Neural crest cell (in vitro differentiated cells): ENCODE results near the gene SECISBP2L. TPM values are rescaled to one million over a fixed set of nuclear protein-coding genes. Genes with fewer than 3 reads are reported as not detected.
A peak's percentile ranks its signal among the peaks of the same experiment; 100 is the strongest.

Source experiments
- DNase-seq: peaks from one replicate; pipeline ENCODE4 v3.0.0; 2021; ENCODE audit warnings: low read depth, mixed read lengths, low spot score
- H3K27ac Mint-ChIP-seq: one replicate; pipeline ENCODE4 v1.8.0; 2021; ENCODE audit warnings: mild to moderate bottlenecking, mixed read lengths; ENCODE audit not compliant: unreplicated experiment
- H3K27me3 Mint-ChIP-seq: 2 replicates; pipeline ENCODE4 v1.8.0; 2021; ENCODE audit warnings: low read depth, mild to moderate bottlenecking, mixed read lengths
- H3K36me3 Mint-ChIP-seq: 2 replicates; pipeline ENCODE4 v1.8.0; 2021; ENCODE audit warnings: low read depth, mild to moderate bottlenecking, mixed read lengths
- H3K4me1 Mint-ChIP-seq: 2 replicates; pipeline ENCODE4 v1.8.0; 2021; ENCODE audit warnings: mixed read lengths
- H3K4me3 Mint-ChIP-seq: one replicate; pipeline ENCODE4 v1.8.0; 2021; ENCODE audit warnings: mild to moderate bottlenecking, mixed read lengths
- H3K9me3 Mint-ChIP-seq: 2 replicates; pipeline ENCODE4 v1.8.0; 2021; ENCODE audit warnings: mixed read lengths
- CTCF ChIP-seq: fragments of 200-600 bp; sonication (generic); conservative IDR thresholded peaks from 2 replicates; pipeline ENCODE4 v1.5.0; 2021; ENCODE audit warnings: antibody characterized with exemption, mild to moderate bottlenecking
- total RNA-seq: library from RNA; stranded (reverse); gene quantifications from 2 replicates; pipeline ENCODE4 v1.2.1, GENCODE V29; 2021

SECISBP2L gene
- total RNA-seq, 1 donor from 2014 or later = 39.2 TPM

DNA sequence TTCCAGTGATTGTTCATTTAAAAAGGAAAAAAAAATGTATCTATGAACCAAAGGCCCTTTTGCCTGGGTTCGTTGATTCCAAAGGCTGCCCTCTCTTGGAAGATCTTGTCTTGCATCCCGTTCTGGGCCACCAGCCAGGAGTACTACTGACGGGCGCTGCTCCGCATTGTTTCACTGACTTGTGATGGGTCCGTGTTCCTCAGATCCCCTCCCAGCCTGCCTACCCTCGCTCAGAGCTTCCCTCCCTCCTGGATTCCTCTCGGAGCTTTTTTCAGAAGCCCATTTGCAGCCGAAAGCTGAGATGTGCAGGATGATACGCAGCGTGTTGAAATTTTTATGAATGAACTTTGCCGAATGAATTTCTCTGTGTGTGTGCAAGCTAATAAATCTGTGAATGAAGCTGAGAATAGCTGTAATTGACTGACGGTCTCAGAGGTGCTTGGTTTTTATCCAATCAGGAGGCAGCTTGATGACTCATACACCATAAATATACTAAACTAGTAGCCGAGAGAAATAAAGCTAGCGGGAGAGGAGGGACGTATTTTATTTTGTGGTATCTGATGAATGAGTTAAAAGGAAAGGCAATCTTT, 82.6 kb downstream of the SECISBP2L start, which contains the start of gene SHC4:
Gene SHC4, minus strand, starts transcription at position 396 of the 590 bp plus-strand sequence. CDS start 904 bp downstream, outside the sequence.
- peaks cover 8% of the 10 kb centered on the region for H3K27me3 Mint-ChIP-seq
- TF ChIP-seq CTCF = peak; percentile 38
- DNase-seq = peak; percentile 54
- peak within 1 kb of the TSS; percentile 87 for H3K27ac Mint-ChIP-seq
- H3K4me3 Mint-ChIP-seq = peak within 1 kb of the TSS; percentile 88
- H3K9me3 Mint-ChIP-seq = no peaks in the 10 kb centered on the region
- H3K4me1 Mint-ChIP-seq = peaks cover 21% of the 10 kb centered on the region
- H3K36me3 Mint-ChIP-seq = no peaks in the 10 kb centered on the region

- H3K36me3 Mint-ChIP-seq = no peaks in the 10 kb centered on the region
- H3K4me1 Mint-ChIP-seq = peaks cover 21% of the 10 kb centered on the region
- DNase-seq = peak; percentile 35
- peak overlapping the region; percentile 88 for H3K4me3 Mint-ChIP-seq
- TF ChIP-seq CTCF = no peak
- H3K27ac Mint-ChIP-seq = peak overlapping the region; percentile 87
- H3K9me3 Mint-ChIP-seq = no peaks in the 10 kb centered on the region
- H3K27me3 Mint-ChIP-seq = peaks cover 8% of the 10 kb centered on the region
These were observed 83.4 kb downstream of the SECISBP2L start for GRCh38 chr15:48962662-48963523.

- H3K36me3 Mint-ChIP-seq = peaks cover 3% of the 10 kb centered on the region
- TF ChIP-seq CTCF = no peak
- H3K9me3 Mint-ChIP-seq = peaks cover 3% of the 10 kb centered on the region
- H3K27ac Mint-ChIP-seq = no peak overlapping the region
- DNase-seq = no peak
- H3K4me1 Mint-ChIP-seq = peaks cover 2% of the 10 kb centered on the region
- no peak overlapping the region for H3K4me3 Mint-ChIP-seq
- H3K27me3 Mint-ChIP-seq = no peaks in the 10 kb centered on the region
These were observed 90.3 kb downstream of the SECISBP2L start for GRCh38 chr15:48955967-48956366.

- Mint-ChIP-seq H3K9me3 (peaks cover 3% of the 10 kb centered on the region), H3K27ac (no peak overlapping the region)
These were observed 90.9 kb downstream of the SECISBP2L start for GRCh38 chr15:48955370-48955769.

DNA sequence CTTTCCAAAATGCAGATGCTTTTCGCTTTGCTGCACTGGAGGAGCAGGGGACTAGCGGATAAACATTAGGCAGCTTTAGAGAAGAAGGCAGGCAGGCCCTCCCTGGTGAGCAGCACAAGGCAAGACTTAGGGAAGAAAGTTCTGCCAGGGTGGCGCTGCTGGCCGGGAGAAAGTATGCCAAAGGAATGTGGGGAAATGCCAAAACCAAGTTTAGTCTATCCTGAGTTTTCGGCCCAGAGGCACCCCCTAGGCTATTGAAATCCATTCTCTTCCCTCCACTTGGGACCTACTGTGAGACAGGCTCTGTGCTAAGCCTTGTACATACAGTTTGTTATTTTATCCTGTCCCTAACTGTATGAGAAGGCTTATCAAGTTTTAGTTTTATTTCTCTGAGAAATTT, 91.7 kb downstream of the SECISBP2L start:
- TF ChIP-seq CTCF = no peak
- no peaks in the 10 kb centered on the region for H3K4me1 Mint-ChIP-seq
- H3K9me3 Mint-ChIP-seq = peaks cover 5% of the 10 kb centered on the region
- peaks cover 3% of the 10 kb centered on the region for H3K36me3 Mint-ChIP-seq
- no peak overlapping the region for H3K27ac Mint-ChIP-seq
- H3K4me3 Mint-ChIP-seq = no peak overlapping the region
- no peak for DNase-seq
- no peaks in the 10 kb centered on the region for H3K27me3 Mint-ChIP-seq

More at GRCh38 chr15:48955370-48955769, 90.9 kb downstream of the SECISBP2L start:
- Mint-ChIP-seq H3K27me3 (no peaks in the 10 kb centered on the region), H3K4me3 (no peak overlapping the region), H3K4me1 (no peaks in the 10 kb centered on the region), H3K36me3 (peaks cover 3% of the 10 kb centered on the region)
- no peak for TF ChIP-seq CTCF
- no peak for DNase-seq
